HG03280 (cell line): ENCODE results near the gene DHX34.
"Not testable (repeated sequence)": the region's sequence is repeated elsewhere in the genome, so short reads cannot be mapped to it uniquely, and the experiment has no call there.

ENCODE experiments used
- ATAC-seq: cut with Tn5 transposase; IDR thresholded peaks from one replicate; pipeline ENCODE4 v1.9.1; 2021; ENCODE audit warnings: mild to moderate bottlenecking, moderate library complexity; ENCODE audit not compliant: unreplicated experiment

The DHX34 gene

DNA sequence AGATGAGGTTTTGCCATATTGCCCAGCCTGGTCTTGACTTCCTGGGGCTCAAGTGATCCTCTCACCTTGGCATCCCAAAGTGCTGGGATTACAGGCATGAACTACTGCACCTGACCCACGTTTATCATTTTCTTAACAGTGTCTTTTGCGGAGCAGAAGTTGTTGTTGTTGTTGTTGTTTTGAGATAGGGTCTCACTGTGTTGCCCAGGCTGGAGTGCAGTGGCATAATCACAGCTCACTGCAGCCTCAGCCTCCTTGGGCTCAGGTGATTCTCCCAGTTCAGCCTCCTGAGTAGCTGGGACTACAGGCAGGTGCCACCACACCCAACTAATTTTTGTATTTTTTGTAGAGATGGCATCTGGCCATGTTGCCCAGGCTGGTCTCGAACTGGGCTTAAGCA is 38.5 kb downstream of the DHX34 start:
- ATAC-seq = not testable (repeated sequence)

DNA sequence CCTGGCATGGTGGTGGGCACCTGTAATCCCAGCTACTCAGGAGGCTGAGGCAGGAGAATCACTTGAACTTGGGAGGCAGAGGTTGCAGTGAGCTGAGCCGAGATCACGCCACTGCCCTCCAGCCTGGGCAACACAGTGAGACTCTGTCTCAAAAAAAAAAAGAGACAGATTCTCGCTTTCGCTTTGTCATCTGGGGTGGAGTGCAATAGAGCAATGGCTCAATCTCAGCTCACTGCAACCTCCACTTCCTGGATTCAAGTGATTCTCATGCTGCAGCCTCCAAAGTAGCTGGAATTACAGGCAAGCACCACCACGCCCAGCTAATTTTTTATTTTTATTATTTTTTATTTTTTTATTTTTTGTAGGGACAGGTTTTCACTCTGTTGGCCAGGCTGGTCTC is 39.6 kb downstream of the DHX34 start:
- ATAC-seq = not testable (repeated sequence)

DNA sequence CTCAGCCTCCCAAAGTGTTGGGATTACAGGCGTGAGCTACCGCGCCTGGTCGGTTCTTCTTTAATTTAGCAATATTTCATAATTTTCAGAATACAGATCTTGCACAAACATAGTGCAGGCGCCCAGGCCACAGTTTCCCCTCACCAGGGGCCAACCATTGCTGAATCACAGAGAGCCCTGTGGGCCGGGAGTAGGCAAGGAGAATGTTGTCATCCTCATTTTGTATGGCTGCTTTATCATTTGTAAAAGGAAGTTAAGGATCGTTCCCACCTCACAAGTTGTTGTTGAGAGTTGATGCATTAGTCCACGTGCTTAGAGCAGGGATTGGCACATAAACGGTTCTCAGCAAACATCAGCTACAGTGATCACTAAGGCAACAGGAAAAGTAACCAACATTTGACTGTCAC is 40.0 kb downstream of the DHX34 start:
- no peak for ATAC-seq

DNA sequence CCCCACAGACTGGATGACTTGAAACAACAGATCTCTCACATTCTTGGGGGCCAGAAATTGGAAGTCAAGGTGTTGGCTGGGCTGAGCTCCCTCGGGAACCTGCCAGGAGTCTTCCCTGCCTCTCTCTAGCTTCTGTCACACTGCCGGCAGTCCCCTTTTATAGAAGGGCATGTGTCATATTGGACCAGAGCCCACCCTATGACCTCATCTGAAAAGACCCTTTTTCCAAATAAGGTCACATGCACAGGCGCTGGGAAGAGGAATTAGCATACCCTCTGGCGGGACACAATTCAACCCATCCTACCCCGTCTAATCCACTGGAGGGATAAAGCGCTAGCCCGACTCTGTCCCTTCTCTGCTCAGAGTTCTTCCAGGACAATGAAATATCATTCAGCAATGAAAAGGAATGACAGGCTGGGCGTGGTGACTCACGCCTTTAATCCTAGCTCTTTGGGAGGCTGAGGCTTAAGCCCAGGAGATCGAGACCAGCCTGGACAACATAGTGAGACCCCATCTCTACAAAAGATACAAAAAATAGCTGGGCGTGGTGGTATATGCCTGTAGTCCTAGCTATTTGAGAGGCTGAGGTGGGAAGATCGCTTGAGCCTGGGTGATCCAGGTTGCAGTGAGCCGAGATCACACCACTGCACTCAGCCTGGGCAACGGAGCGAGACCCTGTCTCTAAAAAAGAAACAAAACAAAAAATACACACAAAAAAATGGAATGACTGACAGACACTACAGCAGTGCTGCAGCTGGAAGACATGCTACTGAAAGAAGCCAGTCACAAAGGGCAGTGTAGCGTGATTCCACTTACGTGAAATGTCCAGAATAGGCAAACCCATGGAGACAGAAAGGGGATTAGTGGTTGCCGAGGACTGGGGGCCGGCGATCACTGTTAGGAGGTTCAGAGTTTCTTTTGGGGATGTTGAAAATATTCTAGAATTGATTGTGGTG is 41.7 kb downstream of the DHX34 start:
- no peak for ATAC-seq

DNA sequence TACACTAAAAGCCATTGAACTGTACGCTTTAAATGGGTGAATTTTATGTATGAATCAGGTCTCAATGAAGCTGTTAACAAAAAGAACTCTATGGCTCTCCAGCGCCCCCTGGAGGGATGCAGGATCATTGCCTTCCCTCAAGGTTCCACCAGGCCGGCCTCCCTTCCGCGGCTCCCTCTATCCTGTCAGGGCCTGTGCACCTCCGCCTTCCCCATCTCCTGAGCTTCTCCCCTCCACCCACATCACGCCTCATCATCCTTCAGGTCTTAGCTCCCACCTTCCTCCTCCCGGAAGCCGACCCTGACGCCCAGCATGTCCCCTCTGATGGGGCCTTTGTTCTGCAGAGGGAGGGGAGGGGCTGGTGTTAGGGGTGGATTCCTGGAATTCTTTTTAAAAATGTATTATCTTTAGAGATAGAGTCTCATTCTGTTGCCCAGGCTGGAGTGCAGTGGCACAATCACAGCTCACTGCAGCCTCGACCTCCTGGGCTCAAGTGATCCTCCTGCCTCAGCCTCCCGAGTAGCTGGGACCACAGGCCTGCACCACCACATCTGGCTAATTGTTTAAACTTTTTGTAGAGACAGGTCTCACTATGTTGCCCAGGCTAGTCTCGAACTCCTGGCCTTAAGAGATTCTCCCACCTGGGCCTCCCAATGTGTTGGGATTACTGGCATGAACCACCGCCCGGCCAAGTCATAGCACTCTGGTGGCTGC is 42.6 kb downstream of the DHX34 start:
- ATAC-seq = no peak

DNA sequence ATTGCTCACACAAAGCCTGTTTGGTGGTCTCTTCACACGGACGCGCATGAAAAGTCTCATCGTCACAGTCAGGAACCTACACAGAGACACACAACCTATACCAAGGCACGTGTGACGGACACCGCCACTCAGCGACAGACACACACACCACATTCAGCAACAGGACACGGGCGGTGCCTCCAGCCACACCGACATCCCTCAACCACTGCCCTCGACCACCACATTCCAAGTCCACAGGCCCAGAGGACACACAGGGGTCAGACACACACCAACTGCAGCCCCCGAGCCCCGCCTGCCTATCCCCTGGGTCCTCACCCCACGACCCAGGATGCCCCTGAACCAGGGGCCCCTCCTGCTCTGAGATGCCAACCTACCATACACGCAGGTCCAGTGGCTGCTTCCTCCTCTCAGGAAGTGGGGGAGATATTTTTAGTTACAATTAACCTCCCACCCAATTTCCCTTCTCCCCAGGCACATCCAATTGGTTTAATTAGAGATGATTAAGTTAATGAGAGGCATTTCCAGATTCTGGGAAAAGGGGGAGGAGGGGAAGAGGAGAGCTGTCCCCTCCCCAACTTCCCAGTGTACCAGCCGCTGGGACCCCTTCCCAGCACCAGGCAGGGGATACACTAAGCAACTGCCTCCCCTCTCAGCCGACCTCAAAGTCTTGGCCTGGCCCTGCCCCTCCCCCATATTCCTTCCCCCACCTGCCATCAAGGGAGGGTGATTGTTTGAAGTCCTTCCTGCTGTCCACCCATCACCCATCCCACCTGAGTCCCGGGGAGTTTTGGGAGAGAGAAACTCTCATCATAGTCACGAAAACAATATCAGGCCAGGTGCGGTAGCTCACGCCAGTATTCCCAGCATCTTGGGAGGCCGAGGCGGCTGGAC is 49.8 kb downstream of the DHX34 start:
- no peak for ATAC-seq

DNA sequence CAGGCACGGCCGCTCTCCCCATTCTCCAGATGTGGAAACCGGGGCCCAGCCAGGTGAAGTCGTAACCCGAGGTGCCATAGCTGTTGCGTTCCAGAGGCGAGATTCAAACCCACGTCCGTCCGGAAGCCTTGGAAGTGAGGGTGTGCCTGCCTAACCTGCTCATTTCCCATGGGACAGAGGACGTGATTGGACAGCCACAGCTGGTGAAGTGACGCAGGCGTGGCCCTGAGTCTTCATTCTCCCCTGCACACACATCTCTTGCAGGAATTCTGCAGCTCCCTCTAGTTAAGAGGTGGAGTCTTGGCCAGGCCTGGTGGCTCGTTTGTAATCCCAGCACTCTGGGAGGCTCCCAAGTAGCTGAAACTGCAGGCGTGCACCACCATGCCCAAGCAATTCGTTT is 53.4 kb downstream of the DHX34 start:
- ATAC-seq = no peak

DNA sequence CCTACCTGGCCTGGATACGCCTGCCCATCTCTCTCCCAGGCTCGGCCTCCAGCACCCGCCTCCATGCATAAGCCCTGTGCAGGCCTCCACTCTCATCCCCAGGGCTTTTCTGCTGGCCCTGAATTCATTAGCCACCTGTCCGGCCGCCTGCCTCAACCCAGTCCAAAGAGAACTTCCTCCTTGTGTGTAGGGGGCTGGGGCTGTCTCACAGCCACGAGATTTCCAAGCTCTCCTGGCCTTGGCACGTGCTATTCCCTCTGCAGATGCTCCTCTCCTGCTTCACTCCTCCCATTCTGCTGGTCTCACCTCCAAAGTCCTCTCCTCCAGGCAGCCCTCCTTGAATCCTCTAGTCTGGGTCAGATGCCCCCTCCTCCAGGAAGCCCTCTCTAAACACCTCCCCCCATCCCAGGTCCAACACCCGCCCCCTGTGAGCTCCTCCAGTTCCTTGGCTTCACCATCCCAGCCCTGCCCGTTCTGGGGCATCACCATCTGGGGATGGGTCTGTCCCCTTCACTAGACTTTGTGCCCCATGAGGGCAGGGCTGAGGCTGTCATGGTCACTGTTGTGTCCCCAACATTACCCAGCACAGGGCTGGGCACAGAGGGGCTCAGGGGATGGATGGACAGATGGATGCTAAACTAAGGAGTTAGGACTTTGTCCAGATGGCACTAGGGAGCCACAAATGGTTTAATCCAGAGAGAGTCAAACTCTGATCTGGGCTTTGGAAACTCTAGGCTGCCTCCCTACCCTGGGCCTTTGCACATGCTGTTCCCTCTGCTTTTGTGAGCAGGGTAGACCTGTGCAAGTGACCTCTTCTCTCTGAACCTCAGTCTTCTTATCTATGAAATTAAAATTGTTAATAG is 55.5 kb downstream of the DHX34 start:
- no peak for ATAC-seq

DNA sequence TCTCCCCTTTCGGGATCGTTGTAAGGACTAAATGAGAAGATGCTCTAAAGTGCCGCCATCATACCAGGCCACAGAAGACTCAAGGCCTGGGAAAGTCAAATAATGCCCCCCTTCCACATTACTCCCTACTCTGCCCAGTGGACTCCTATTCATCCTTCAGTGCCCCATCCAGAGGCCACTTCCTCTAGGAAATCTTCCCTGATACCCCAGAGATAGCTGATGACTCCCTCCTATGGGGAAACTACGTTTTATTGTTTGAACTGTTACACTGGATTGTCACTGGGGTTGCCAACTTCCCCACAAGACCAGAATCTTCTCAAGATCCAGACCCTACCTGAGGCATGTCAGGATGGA is 56.1 kb downstream of the DHX34 start:
- ATAC-seq = no peak

DNA sequence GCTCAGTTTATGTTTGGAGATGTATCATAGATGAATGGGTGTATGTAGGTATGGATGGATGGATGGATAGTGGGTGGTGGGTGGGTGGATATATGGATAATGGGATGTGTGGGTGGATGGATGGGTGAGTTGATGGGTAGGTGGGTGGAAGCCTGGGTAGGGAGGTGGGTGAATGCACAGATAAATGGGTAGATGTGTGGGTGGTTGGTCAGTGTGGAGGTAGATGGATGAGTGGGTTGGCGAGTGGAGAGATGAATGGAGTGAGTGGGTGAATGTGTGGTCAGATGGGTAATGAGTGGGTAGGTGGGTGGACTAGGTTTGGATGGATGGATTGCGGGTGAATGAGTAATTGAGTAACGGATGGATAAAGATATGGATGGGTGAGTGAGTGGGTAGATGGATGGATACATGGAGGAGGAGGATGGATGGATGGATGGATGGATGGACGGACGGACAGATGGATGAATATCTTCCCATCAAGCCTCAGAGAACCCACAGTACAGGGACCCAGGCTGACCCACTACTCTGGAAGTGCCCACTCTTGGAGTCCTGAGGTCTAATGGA is 56.8 kb downstream of the DHX34 start:
- no peak for ATAC-seq

DNA sequence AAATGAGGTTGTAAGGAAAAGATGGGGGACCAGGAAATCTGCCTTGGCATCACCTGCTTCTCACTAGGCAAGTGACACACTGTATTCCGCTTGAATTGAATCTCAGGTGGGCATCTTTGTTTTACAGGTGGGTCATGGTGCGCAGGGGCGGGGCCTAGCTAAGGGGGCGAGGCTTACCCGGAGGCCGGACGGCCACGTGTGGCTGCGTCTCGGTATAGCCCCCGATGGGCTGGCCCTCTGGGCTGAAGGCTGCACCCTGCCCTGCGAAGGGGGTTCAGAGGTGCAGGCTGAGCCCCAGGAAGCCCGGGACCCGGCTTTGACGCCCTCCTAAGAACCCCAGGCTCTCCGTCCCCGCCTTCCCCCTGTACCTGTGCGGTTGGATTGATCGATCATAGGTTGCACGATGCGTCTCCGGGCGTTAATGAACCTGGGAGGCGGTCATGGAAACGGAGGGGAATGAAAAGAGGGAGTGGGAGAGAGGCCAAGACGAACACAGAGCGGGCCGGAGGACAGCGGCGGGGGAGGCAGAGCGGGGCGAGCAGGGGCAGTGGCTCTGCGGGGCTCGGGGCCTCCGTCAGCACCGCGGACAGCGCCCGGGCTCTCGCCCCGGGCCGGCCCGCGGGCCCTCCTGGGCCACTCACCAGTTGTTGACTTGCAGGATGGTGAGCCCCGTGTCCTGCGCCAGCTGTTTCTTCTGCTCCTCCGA is 57.7 kb downstream of the DHX34 start:
- ATAC-seq = no peak

DNA sequence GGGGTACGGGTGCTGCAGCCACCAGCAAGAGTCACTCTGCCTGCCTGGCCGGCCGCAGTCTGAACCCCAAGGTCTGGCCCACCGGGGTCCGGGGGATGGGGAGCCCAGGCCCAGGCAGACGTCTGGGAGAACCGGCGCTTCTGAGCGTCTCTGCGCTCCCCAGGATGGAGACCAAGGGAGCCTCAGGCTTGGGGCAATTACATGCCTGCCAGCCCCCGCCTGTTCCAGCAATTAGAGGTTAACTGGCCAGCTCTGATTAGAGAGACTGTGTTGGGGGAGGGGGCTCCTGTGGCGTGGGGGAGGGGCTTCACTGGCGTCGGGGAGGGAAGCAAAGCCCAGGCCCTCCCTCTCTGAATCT is 58.3 kb downstream of the DHX34 start:
- ATAC-seq = no peak

DNA sequence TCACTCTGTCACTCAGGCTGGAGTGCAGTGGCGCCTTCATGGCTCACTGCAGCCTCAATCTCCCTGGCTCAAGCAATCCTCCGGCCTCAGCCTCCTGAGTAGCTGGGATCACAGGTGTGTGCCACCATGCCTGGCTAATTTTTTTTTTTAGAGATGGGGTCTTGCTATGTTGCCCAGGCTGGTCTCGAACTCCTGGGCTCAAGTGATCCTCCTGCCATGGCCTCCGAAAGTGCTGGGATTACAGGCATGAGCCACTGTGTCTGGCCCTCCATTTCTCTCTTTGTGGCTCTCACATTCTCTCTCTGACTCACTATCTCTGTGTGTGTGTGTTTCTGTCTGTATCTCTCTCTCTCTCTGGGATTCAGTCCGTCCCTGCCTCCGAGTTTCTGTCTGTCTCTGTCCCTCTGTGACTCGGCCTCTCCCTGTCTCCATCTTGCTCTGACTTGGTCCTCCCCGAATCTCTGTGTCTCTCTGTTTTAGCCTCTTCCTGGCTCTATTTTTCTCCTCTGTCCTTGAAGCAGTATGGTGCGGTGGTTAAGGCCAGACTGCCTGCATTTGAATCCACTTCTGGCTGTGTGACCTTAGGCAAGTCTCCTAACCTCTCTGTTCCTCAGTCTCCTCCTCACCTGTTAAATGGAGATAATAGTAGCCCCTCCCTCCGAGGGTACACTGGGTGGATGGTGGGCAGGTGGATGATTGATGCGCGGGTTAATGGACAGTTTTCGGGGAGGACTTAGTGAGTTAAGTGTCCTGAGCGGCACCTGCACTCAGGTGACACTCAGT is 59.2 kb downstream of the DHX34 start:
- ATAC-seq = no peak

DNA sequence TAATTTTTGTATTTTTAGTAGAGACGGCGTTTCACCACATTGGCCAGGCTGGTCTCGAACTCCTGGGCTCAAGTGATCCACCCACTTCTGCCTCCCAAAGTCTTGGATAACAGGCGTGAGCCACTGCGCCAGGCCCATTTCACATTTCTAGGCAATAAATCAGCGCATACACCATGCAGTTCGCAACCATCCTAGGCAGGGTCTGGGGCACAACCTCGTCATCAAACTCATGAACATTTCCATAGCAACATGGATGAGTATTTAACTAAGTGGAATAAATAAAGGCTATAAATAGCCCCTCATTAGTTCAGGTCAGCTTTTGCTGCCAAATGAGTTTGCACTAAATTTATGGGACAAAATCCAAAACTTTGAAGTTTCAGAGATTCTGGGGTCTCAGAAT is 62.0 kb downstream of the DHX34 start:
- ATAC-seq = no peak

DNA sequence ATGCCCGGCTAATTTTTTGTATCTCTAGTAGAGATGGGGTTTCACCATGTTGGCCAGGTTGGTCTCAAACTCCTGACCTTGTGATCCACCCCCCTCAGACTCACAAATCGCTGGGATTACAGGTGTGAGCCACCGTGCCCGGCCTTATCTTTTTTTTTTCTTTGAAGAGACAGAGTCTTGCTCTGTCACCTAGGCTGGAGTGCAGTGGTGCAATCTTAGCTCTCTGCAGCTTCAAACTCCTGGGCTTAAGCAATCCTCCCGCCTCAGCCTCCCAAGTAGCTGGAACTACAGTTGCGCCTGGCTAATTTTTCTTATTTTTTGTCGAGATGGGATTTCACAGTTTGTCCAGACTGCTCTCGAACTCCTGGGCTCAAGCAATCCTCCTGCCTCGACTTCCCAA is 62.6 kb downstream of the DHX34 start:
- ATAC-seq = not testable (repeated sequence)

DNA sequence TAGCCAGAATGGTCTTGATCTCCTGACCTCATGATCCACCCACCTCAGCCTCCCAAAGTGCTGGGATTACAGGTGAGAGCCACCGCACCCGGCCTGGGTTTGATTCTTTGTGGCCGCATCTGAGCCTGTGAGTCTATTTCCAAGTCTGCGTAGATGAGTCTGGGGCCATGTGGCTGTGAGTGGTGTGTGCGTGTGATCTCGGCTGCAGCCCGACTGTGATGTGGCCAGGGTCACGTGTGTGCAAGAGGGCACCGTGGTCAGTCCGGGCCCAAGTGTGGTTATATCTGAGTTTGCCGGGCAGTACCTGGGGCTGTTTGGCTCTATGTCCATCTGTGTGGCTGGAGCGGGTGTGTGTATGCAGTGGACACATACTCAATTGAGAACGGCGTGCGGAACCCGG is 64.8 kb downstream of the DHX34 start:
- no peak for ATAC-seq

DNA sequence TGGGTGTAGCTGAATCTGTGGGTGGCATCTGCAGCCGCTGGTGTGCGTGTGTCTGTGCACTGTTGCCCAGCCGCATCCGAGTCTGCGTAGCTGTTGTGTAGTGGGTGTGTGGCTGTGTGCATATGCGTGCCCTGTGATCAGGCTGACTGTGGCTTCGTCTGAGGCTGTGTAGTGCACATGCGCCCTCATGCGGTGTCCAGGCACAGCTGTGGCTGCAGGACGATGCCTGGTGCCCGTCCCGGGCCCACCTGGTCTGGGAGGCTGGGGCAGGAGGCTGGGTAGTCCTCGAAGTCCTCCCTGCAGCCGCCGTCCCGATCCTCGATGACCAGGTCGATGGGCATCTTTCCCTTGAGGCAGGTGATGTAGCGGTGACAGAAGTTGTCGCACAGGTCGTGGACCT is 65.4 kb downstream of the DHX34 start:
- ATAC-seq = no peak

DNA sequence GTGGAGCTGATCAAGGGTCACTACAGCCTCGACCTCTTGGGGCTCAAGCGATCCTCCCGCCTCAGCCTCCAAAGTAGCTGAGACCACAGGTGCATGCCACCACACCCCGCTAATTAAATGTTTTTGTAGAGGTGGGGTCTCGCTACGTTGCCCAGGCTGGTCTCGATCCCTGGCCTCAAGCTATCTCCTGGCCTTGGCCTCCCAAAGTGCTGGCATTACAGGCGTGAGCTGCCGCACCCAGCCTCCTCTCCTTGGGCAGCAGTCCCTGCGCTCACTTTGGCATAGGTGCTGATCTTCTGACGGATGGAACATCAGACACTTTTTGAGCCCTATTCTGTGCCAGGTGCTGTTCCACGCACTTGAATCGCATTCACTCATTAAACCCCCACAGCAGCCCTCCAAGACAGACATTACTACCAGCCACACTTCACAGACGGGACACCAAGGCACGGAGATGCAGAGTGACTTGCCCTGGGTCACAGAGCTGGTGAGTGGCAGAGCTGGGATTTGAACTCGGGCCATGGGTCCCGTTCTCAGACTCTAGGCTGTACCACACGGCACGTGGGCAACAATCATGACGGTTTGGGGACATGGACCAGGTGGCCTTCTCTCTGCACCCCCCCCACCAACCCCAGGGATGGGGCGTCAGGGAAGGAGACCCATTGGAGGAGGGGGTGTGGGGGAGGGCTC is 67.0 kb downstream of the DHX34 start:
- ATAC-seq = no peak
